ENCODE data around the gene CCDC138. TPM values are rescaled to one million over a fixed set of nuclear protein-coding genes. Genes with fewer than 3 reads are reported as not detected.
A peak's percentile ranks its signal among the peaks of the same experiment; 100 is the strongest.
"Not testable (repeated sequence)": the region's sequence is repeated elsewhere in the genome, so short reads cannot be mapped to it uniquely, and the experiment has no call there.

Gene CCDC138
- 5.6 and 9.7 TPM in 2 replicates for total RNA-seq (2014; rRNA removed; shearing (Covaris generic))

- peak; percentile 87 for DNase-seq (ENCODE audit: low read depth)
These were observed at the start of gene CCDC138 for GRCh38 chr2:108786354-108787215. TSS of gene CCDC138 (plus strand) at chr2:108786771. CDS start at chr2:108786823, 52 bp downstream.

DNA sequence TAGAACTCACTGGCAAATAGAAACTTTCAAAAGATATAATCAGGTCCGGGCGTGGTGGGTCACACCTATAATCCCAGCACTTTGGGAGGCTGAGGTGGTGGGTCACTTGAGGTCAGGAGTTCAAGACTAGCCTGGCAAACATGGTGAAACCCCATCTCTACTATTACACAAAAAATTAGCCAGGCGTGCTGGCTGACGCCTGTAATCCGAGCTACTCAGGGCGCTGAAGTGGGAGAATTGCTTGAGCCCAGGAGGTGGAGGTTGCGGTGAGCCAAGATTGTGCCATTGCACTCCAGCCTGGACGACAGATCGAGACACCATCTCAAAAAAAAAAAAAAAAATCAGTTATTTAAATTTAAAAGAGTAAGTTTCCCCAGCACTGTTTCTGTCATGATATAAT is 28.6 kb upstream of the CCDC138 start:
- not testable (repeated sequence) for DNase-seq (ENCODE audit: low read depth)

DNA sequence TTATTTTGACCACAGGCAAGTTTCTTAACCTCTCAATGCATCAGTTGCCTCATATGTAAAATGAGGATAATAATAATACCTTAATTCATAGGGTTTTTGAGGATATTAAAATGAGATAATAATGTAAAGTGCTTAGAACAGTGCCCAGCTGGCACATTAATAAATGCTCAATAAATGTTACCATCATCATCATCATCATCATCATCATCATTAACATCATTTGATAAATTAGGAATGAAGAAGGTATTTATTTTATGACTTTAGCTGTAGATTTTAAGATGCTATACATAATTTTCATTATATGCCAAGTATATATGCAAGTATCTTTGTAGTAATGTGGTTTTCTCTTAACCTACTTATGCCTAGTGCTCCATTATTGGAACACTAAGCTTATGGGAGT is 24.0 kb upstream of the CCDC138 start:
- DNase-seq (ENCODE audit: low read depth): not testable (repeated sequence)

DNA sequence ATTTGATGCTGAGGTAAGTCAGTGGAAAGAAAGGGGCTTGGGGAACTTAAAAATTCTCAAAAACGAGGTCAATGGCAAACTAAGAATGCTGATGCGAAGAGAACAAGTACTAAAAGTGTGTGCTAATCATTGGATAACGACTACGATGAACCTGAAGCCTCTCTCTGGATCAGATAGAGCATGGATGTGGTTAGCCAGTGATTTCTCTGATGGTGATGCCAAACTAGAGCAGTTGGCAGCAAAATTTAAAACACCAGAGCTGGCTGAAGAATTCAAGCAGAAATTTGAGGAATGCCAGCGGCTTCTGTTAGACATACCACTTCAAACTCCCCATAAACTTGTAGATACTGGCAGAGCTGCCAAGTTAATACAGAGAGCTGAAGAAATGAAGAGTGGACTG is 19.9 kb upstream of the CCDC138 start:
- DNase-seq (ENCODE audit: low read depth): not testable (repeated sequence)

- not testable (repeated sequence) for DNase-seq (ENCODE audit: low read depth)
These were observed 18.7 kb upstream of the CCDC138 start for GRCh38 chr2:108767859-108768258.

DNA sequence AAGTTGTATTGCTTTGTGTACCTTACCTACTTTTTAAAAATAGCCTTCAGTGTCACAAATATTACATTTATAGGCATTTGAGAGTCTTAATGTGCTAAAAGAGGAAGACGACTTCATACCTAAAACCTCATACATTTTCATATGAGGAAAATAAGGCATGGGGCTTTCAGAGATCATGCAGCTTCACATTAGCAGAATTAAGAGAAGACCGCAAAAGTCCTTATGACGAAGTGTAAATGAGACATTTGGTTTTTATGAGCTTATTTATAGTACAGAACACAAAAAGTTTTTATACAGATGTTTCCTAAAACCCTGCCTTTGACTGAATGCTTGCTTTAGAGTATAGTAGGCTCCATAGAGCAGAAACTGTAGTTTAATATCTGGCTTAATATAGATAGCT is 10.1 kb upstream of the CCDC138 start:
- no peak for DNase-seq (ENCODE audit: low read depth)

- DNase-seq (ENCODE audit: low read depth): no peak
These were observed 7.7 kb upstream of the CCDC138 start for GRCh38 chr2:108778857-108779256.

GRCh38 chr2:108786008-108786353 is 590 bp upstream of the CCDC138 start:
- DNase-seq (ENCODE audit: low read depth): no peak

DNA sequence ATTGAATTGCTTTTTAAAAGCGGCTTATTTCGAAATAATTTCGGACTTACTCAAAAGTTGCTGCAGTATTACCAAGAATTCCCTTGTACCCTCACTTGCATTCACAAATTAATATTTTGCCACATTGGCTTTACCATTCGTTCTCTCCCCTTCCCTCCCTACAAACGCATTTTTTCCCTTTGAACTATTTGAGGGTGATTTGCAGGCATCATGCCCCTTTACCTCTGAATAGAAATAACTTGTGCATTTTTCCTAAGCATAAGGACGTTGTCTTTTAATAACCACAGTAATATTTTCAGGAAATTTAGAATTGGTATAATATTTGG is 608 bp downstream of the CCDC138 start:
- DNase-seq (ENCODE audit: low read depth): no peak

GRCh38 chr2:108803045-108803736 is 16.6 kb downstream of the CCDC138 start:
- no peak for DNase-seq (ENCODE audit: low read depth)

GRCh38 chr2:108805032-108805431 is 18.5 kb downstream of the CCDC138 start:
- DNase-seq (ENCODE audit: low read depth): no peak

- no peak for DNase-seq (ENCODE audit: low read depth)
These were observed 19.2 kb downstream of the CCDC138 start for GRCh38 chr2:108805782-108806181.

DNA sequence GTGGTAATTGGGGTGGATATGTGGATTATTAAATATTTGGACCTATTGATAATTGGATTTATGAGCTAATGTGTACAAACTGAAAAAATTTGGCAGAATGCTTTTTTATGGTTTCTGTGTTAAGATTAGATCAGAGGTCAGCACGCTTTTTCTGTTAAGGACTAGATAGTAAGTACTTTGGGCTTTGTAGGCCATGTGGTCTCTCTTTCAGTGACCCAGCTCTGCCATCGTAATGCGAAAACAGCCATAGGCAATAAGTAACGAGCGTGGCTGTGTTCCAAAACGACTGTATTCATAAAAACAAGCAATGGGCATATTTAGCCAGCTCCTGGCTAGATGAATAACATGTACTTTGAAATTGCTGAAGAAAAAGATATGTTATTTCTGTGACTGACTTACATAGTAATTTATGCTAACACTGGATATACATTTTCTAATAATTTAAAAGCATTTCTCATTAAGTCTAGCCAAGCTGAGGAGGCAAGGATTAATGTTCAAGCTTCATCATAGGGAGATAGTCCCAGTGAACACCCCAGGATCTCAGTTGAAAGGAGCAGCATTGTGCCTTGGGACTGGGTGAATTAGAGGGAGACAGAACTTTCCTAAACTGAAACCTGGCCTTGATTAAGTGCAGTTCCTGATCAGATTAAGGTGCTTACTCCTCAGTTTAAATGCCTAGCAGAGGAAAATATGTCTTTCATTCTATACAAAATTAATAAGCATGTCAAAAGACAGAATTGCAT is 20.0 kb downstream of the CCDC138 start:
- DNase-seq (ENCODE audit: low read depth): no peak

GRCh38 chr2:108809936-108810335 is 23.4 kb downstream of the CCDC138 start:
- DNase-seq (ENCODE audit: low read depth): no peak

- no peak for DNase-seq (ENCODE audit: low read depth)
These were observed 24.7 kb downstream of the CCDC138 start for GRCh38 chr2:108810993-108811957.

DNA sequence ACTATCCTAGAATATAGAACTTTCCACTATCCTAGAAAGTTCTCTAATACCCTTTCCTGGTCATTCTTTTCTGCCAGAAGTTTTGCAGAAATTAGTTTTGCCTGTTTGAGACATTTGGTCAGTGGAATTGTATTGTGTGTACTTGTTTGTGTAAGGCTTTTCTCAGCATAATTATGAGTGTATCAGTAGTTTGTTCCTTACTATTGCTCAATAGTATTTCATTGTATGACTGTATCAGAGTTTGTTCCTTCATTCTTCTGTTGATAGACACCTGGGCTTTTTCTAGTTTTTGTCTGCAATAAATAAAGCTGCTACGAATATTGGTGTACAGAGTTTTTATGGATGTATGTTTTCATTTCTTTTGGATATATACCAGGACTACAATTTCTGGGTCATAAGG is 27.2 kb downstream of the CCDC138 start:
- DNase-seq (ENCODE audit: low read depth): no peak

DNA sequence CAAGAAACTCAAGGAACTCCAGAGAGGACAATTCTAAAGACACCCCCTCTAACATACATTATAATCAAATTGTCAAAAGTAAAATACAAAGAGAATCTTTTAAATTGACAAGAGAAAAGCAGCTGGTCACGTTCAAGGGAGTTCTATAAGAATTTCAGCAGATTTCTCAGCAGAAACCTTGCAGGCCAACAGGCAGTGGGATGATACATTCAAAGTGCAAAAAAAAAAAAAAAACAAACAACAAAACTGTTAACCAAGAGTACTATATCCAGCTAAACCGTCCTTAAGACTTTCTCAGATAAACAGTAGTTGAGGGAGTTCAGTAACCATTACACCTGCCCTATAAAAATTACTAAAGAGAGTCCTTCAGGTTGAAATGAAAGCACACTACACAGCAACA is 33.9 kb downstream of the CCDC138 start:
- DNase-seq (ENCODE audit: low read depth): no peak

GRCh38 chr2:108823286-108823685 is 36.7 kb downstream of the CCDC138 start:
- DNase-seq (ENCODE audit: low read depth): no peak

DNA sequence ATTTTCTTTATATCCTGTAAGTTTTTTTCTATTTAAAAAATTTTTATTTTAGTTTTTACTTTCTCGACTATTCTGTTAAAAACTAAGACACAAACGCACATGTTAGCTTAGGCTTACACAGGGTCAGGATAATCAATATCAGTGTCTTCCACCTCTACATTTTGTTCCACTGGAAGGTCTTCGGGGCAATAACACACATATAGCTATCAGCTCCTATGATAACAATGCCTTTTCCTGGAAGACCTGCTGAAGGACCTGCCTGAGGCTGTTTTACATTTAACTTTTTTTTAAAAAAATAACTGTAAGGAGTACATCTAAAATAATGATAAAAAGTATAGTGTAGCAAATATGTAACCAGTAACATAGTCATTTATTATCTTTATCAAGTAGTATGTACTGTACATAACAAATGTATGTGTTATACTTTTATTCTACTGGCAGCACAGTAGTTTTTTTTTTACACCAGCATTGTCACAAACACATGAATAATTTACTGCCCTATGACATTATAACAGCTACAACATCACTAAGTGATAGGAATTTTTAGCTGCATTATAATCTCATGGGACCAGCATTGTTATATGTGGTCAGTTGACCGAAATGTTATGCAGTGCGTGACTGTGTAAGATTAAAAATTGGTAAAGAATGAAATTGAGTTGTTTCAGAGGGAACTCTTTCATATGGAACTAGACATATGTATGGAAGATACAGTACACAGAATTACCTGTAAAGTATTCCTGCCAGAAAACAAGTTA is 37.9 kb downstream of the CCDC138 start:
- DNase-seq (ENCODE audit: low read depth): no peak

- no peak for DNase-seq (ENCODE audit: low read depth)
These were observed 38.7 kb downstream of the CCDC138 start for GRCh38 chr2:108825254-108825653.

DNA sequence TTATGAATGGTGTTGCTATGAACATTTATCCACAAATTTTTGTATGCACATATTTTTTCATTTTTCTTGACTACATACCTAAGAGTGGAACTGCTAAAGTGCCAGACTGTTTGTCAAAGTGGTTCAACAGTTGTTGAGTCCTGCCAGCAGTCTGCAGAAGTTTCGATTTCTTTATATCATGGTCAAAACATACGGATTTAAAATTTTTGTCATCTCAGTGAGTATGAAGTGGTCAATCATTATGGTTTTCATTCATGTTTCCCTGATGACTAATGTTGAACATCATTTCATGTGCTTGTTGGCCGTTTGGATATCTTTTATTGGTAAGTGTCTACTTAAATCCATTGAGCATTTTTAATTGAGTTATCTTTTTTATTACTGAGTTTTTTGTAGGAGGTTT is 39.2 kb downstream of the CCDC138 start:
- no peak for DNase-seq (ENCODE audit: low read depth)

Measured in M059J (cell line).